Measurements from ENCODE around the gene TRIM41.

DNA sequence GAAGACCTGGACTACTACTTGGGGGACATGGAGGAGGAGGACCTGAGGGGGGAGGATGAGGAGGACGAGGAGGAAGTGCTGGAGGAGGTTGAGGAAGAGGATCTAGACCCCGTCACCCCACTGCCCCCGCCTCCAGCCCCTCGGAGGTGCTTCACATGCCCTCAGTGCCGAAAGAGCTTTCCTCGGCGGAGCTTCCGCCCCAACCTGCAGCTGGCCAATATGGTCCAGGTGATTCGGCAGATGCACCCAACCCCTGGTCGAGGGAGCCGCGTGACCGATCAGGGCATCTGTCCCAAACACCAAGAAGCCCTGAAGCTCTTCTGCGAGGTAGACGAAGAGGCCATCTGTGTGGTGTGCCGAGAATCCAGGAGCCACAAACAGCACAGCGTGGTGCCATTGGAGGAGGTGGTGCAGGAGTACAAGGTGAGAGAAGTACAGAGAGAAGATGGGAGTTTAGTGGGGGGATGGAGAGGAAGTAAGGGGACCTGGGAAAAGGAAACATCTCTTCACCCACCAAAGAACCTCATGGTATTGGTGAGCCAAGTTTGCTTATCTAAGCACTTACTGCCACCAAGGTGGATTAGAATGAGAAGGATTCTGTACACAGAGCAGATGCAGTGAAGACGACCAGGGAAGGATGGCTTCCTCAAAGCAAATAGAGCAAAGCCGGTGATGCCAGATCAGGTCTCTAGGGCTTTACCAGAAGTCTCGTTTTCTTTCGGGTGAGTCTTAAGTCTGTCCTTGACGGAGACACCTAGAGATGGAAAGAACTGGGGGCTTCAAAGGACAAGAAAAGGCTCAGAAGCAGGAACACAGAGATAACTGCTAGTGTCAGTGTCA, 1.5 kb downstream of the TRIM41 start:
- TF ChIP-seq, protein P1, sequence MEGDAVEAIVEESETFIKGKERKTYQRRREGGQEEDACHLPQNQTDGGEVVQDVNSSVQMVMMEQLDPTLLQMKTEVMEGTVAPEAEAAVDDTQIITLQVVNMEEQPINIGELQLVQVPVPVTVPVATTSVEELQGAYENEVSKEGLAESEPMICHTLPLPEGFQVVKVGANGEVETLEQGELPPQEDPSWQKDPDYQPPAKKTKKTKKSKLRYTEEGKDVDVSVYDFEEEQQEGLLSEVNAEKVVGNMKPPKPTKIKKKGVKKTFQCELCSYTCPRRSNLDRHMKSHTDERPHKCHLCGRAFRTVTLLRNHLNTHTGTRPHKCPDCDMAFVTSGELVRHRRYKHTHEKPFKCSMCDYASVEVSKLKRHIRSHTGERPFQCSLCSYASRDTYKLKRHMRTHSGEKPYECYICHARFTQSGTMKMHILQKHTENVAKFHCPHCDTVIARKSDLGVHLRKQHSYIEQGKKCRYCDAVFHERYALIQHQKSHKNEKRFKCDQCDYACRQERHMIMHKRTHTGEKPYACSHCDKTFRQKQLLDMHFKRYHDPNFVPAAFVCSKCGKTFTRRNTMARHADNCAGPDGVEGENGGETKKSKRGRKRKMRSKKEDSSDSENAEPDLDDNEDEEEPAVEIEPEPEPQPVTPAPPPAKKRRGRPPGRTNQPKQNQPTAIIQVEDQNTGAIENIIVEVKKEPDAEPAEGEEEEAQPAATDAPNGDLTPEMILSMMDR (conservative IDR thresholded peaks at IDR 0.05; ENCODE audit: low read depth, low read length), result no peak
- no peak for TF ChIP-seq EZH2 (IDR thresholded peaks at IDR 0.05; ENCODE audit: low read length, unreplicated experiment)

Data from PC-3 (cell line).